Activated CD8-positive, alpha-beta memory T cell treated with anti-CD3 and anti-CD28 coated beads, Interleukin-2, amount 50 U/mL, for 24 hours (primary cell): ENCODE measurements around the gene MAPK8.

Experiments used
- DNase-seq: peaks from one replicate; pipeline ENCODE4 v3.0.0-alpha.2; 2020; ENCODE audit errors: extremely low read depth

Gene MAPK8

GRCh38 chr10:48291190-48291589 is 15.3 kb upstream of the MAPK8 start:
- DNase-seq, result no peak

GRCh38 chr10:48292616-48293015 is 13.9 kb upstream of the MAPK8 start:
- no peak for DNase-seq

GRCh38 chr10:48294431-48294830 is 12.0 kb upstream of the MAPK8 start:
- no peak for DNase-seq

GRCh38 chr10:48296576-48297098 is 9.8 kb upstream of the MAPK8 start:
- DNase-seq, result no peak

- DNase-seq, result no peak
Observed at GRCh38 chr10:48299066-48299465, 7.4 kb upstream of the MAPK8 start.

- no peak for DNase-seq
Observed at GRCh38 chr10:48299692-48300091, 6.8 kb upstream of the MAPK8 start.

- no peak for DNase-seq
Observed at GRCh38 chr10:48300556-48300955, 5.9 kb upstream of the MAPK8 start.

GRCh38 chr10:48302515-48303476 is 3.7 kb upstream of the MAPK8 start:
- no peak for DNase-seq

GRCh38 chr10:48305905-48306264 is 592 bp upstream of the MAPK8 start:
- DNase-seq, result no peak

- DNase-seq, result peak; percentile 5
Observed at GRCh38 chr10:48306870-48307710, 613 bp downstream of the MAPK8 start.

GRCh38 chr10:48307711-48308018 is 1.2 kb downstream of the MAPK8 start:
- DNase-seq, result no peak

- no peak for DNase-seq
Observed at GRCh38 chr10:48309711-48310226, 3.3 kb downstream of the MAPK8 start.

GRCh38 chr10:48314107-48314506 is 7.6 kb downstream of the MAPK8 start:
- no peak for DNase-seq

- DNase-seq, result no peak
Observed at GRCh38 chr10:48316236-48316635, 9.8 kb downstream of the MAPK8 start.

GRCh38 chr10:48317321-48317990 is 11.0 kb downstream of the MAPK8 start:
- DNase-seq, result no peak

- no peak for DNase-seq
Observed at GRCh38 chr10:48322017-48322416, 15.5 kb downstream of the MAPK8 start.

- DNase-seq, result no peak
Observed at GRCh38 chr10:48324580-48324979, 18.1 kb downstream of the MAPK8 start.

GRCh38 chr10:48330269-48330668 is 23.8 kb downstream of the MAPK8 start:
- no peak for DNase-seq

GRCh38 chr10:48331436-48331835 is 25.0 kb downstream of the MAPK8 start:
- DNase-seq, result no peak

GRCh38 chr10:48332166-48332870 is 25.8 kb downstream of the MAPK8 start:
- DNase-seq, result no peak

- DNase-seq, result no peak
Observed at GRCh38 chr10:48332871-48333216, 26.4 kb downstream of the MAPK8 start.
